GM18951 (cell line): ENCODE measurements around the gene PHLPP2.
"Not testable (repeated sequence)": the region's sequence is repeated elsewhere in the genome, so short reads cannot be mapped to it uniquely, and the experiment has no call there.

Experiments
- POLR2A ChIP-seq: IDR thresholded peaks from 4 replicates; pipeline ENCODE4 v1.6.1; 2011; ENCODE audit warnings: mild to moderate bottlenecking; ENCODE audit not compliant: insufficient read length, insufficient read depth; ENCODE audit errors: extremely low read depth
- in situ Hi-C: fragments of 300-500 bp; cut with MboI; formaldehyde crosslinking; loops from one replicate; pipeline ENCODE4 v1.12.0; 2022; ENCODE audit warnings: low sequenced_read_pairs, mixed read lengths, inconsistent platforms; ENCODE audit not compliant: unreplicated experiment

The PHLPP2 gene

GRCh38 chr16:71706046-71706445 lies 18.5 kb downstream of the PHLPP2 start:
- in situ Hi-C loops = no loop called here
- TF ChIP-seq POLR2A = no peak

GRCh38 chr16:71703333-71703732 lies 21.2 kb downstream of the PHLPP2 start:
- no peak for TF ChIP-seq POLR2A
- in situ Hi-C loops = no loop called here

GRCh38 chr16:71700831-71701230 lies 23.7 kb downstream of the PHLPP2 start:
- TF ChIP-seq POLR2A = no peak
- in situ Hi-C loops = no loop called here

DNA sequence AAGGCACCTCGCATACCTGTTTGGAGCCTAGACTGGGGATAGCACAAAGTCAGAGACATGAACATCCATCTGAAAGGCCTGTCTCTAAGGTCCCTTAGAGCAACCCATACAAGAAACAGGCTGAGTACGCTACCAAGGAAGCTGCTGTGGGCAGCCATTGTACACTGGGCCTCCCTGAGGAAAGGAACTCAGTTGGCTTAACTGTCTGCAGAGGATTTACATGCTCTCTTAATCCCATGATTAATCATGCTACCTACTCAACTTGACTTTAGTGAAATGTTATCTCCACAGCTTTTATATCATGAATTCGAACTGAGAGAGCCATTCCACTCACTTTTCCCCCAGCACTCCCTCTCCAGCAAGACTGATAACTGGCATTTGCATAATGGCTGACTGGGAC lies 26.0 kb downstream of the PHLPP2 start:
- in situ Hi-C loops = no loop called here
- TF ChIP-seq POLR2A = no peak

GRCh38 chr16:71693164-71693563 lies 31.3 kb downstream of the PHLPP2 start:
- TF ChIP-seq POLR2A = no peak
- in situ Hi-C loops = no loop called here

GRCh38 chr16:71689901-71690300 lies 34.6 kb downstream of the PHLPP2 start:
- in situ Hi-C loops = no loop called here
- TF ChIP-seq POLR2A = no peak

GRCh38 chr16:71687861-71688260 lies 36.6 kb downstream of the PHLPP2 start:
- in situ Hi-C loops = no loop called here
- no peak for TF ChIP-seq POLR2A

DNA sequence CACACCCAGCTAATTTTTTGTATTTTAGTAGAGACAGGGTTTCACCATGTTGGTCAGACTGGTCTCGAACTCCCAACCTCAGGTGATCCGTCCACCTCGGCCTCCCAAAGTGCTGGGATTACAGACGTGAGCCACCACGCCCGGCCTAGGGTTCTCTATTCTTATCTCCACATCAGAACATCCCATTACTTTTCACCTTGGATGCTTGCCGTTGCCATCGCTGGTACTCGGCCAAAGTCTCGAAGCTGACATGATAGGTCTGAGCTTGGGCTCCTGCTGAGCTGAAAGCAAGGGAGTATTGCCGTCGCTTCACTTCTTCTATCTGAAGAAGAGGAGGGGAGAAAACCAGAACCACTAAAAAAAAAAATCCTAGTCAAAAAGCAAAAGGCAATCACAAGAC lies 40.2 kb downstream of the PHLPP2 start:
- in situ Hi-C loops = not testable (repeated sequence)

GRCh38 chr16:71681360-71681759 lies 43.1 kb downstream of the PHLPP2 start:
- TF ChIP-seq POLR2A = no peak
- in situ Hi-C loops = no loop called here

- TF ChIP-seq POLR2A = no peak
- in situ Hi-C loops = no loop called here
Measured at GRCh38 chr16:71676236-71676635, 48.3 kb downstream of the PHLPP2 start.

- in situ Hi-C loops = no loop called here
Measured at GRCh38 chr16:71675380-71675779, 49.1 kb downstream of the PHLPP2 start.

DNA sequence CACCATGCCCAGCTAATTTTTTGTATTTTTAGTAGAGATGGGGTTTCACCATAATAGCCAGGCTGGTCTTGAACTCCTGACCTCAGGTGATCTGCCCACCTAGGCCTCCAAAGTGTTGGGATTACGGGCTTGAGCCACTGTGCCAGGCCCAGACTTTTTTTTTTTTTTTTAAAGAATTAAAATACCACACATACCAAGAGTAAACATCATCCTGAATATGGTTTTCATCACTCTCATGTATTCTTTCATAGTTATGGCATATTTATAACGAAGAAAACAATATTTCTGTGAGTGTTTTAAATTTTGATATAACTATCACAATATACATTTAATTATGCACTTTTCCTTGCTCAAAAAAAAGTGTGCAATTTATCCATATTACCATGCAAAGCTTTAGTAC lies 50.3 kb downstream of the PHLPP2 start:
- in situ Hi-C loops = no loop called here
- TF ChIP-seq POLR2A = no peak

More at GRCh38 chr16:71675380-71675779, 49.1 kb downstream of the PHLPP2 start:
- no peak for TF ChIP-seq POLR2A

DNA sequence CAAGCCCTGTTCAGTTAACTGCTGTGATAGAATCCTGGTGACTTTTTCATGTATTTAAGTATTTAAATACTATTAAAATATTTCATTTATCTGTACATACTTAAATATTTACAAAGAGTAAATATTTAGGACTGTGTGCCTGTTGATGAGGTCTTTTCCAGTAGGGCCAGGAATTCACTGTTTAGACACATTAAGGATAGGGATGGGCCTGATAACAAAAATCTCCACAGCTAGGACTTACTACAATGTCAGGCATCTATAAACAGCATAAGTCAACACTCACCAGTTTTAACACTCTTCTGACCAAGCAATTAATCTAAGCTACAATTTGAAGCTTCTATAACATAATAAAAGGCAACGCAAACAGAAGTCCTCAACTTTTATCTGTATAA lies 50.9 kb downstream of the PHLPP2 start:
- in situ Hi-C loops = no loop called here
- no peak for TF ChIP-seq POLR2A

GRCh38 chr16:71672803-71673581 lies 51.5 kb downstream of the PHLPP2 start:
- no peak for TF ChIP-seq POLR2A
- in situ Hi-C loops = no loop called here

GRCh38 chr16:71672125-71672524 lies 52.4 kb downstream of the PHLPP2 start:
- no peak for TF ChIP-seq POLR2A
- in situ Hi-C loops = no loop called here

DNA sequence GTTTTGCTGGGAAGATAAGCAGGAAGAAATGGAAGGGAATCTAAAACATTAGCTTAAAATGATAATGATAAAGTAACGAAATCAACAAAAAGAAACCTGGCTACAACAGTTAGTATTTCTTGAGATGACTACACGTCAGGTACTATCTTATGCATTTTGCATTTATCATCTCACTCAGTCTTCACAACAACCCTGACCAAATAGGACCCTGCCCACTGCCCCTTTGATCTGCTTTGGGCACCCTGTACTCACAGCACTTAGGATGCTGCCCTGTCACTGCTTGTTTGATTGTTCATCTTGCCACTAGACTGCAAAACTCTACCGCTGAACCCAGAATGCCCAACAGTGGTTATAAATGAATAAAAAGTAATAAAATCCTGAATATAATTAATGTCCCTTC lies 53.3 kb downstream of the PHLPP2 start:
- in situ Hi-C loops = no loop called here
- no peak for TF ChIP-seq POLR2A
